ENCODE results near the gene PREPL. TPM values are rescaled to one million over a fixed set of nuclear protein-coding genes. Genes with fewer than 3 reads are reported as not detected.

The PREPL gene
- total and polyA plus RNA-seq, 2 of the 8 experiments (the other 6 are each of a cell fraction or from before 2014, with no cell fraction given) = 13.6 to 38.9 TPM

GRCh38 chr2:44326548-44327264 is 34.6 kb downstream of the PREPL start:
- Histone ChIP-seq H2BK5ac (ENCODE audit: low read depth, low read length) (no peak overlapping the region), H2BK12ac (ENCODE audit: low read depth, low read length) (no peak overlapping the region), H3K79me2 (ENCODE audit: control insufficient read depth in 1 of 2, insufficient read depth in 2 of 2, low read length in 2 of 2) (no peaks in the 10 kb centered on the region), H3K56ac (replicated peaks; ENCODE audit: insufficient read length, low read depth, low read length) (no peak overlapping the region), H3K4me1 (replicated peaks in 1 of 4; ENCODE audit: control insufficient read depth in 3 of 4, insufficient read depth in 4 of 4, low read length in 3 of 4) (peaks cover 0 to 3% (median 1%) of the 10 kb centered on the region in 4 experiments; a peak in 1 of 7 replicates), H4K91ac (replicated peaks; ENCODE audit: insufficient read length, low read length) (no peak overlapping the region), H3K23me2 (ENCODE audit: low read depth, low read length) (no peaks in the 10 kb centered on the region), H2AFZ (ENCODE audit: low read length) (no peak overlapping the region), H3K9me3 (ENCODE audit: insufficient read depth in 2 of 2, low read depth in 1 of 2, low read length in 1 of 2) (no peaks in the 10 kb centered on the region), H3K14ac (ENCODE audit: insufficient read length) (no peak overlapping the region), H3K4me3 (ENCODE audit: extremely low read depth in 1 of 4, insufficient read depth in 2 of 4, low read depth in 3 of 4, low read length in 4 of 4) (no peak overlapping the region), H3K36me3 (ENCODE audit: control insufficient read depth in 2 of 4, insufficient read depth in 4 of 4, low read length in 3 of 4) (peaks cover 0 to 34% (median 20%) of the 10 kb centered on the region in 4 experiments; a peak in 7 of 8 replicates), H3K18ac (ENCODE audit: extremely low read depth, low read length) (no peak overlapping the region), H3K27ac (ENCODE audit: low read depth, low read length) (no peak overlapping the region), H3K9ac (replicated peaks in 1 of 4; ENCODE audit: extremely low read depth in 1 of 4, low read depth in 3 of 4, low read length in 3 of 4) (no peak overlapping the region), H2AK5ac (ENCODE audit: low read depth, low read length) (no peak overlapping the region), H3K4me2 (ENCODE audit: insufficient read depth in 1 of 2, low read depth in 2 of 2, low read length in 2 of 2) (no peak overlapping the region), H3K4ac (replicated peaks; ENCODE audit: insufficient read length, low read depth, low read length) (no peak overlapping the region), H2BK15ac (ENCODE audit: low read length) (no peak overlapping the region), H2BK120ac (replicated peaks; ENCODE audit: low read depth, low read length) (no peak overlapping the region), H3K23ac (ENCODE audit: insufficient read length) (no peak overlapping the region), H3K79me1 (ENCODE audit: low read depth, low read length) (no peaks in the 10 kb centered on the region), H3K27me3 (replicated peaks in 1 of 4; ENCODE audit: control insufficient read depth in 3 of 4, extremely low read depth in 1 of 4, insufficient read depth in 3 of 4, low read length in 3 of 4) (no peaks in the 10 kb centered on the region), H2BK20ac (ENCODE audit: low read length) (no peak overlapping the region), H4K5ac (ENCODE audit: insufficient read length, low read depth, low read length) (no peak overlapping the region), H4K20me1 (replicated peaks in 1 of 2; ENCODE audit: control insufficient read depth in 1 of 2, insufficient read depth in 2 of 2, low read length in 2 of 2) (no peaks in the 10 kb centered on the region), H4K8ac (ENCODE audit: extremely low read depth, insufficient read depth, low read length) (no peak overlapping the region)
- 80% methylated on average over 13 of the region's 13 CpGs; no CpG with 5 or more reads in 1 of the 2 experiments for WGBS, 2 experiments (ENCODE audit: extremely low coverage in 1 of 2, insufficient coverage in 1 of 2, insufficient read length in 1 of 2, insufficient replicate concordance in 2 of 2, low coverage in 1 of 2, low lambda C conversion rate in 2 of 2, missing lambda C conversion rate in 1 of 2)
- CTCF ChIA-PET (ENCODE audit: partially characterized antibody) = interaction anchor here (0.6 to 1.3 kb wide), 3 partner anchors 9 to 283 kb away, joined by 3 to 4 read pairs (median 3); no protein-coding TSS in a partner anchor
- POLR2A ChIA-PET (ENCODE audit: partially characterized antibody) = interaction anchor here (0.6 kb wide), 1 partner anchor 299 kb away, joined by 3 read pairs; no protein-coding TSS in a partner anchor
- DNase-seq (ENCODE audit: low read depth in 1 of 2, low spot score in 2 of 2) (no peak), FAIRE-seq (no peak)
- no peak for TF ChIP-seq CHD1 (IDR thresholded peaks at IDR 0.05; ENCODE audit: low read depth, low read length)

Data from H1 (cell line).